HTR-8/SVneo (cell line): ENCODE measurements around the gene TSEN34.
A peak's percentile ranks its signal among the peaks of the same experiment; 100 is the strongest.
"Not testable (repeated sequence)": the region's sequence is repeated elsewhere in the genome, so short reads cannot be mapped to it uniquely, and the experiment has no call there.

Experiments
- DNase-seq: peaks from one replicate; pipeline ENCODE4 v3.0.0; 2011; ENCODE audit warnings: low spot score, mixed read lengths; ENCODE audit not compliant: insufficient read length
- FAIRE-seq: peaks from 2 replicates; lab custom pipeline; 2011; peaks lifted over from hg19 to GRCh38; lab: Jason Lieb, UNC

The TSEN34 gene

DNA sequence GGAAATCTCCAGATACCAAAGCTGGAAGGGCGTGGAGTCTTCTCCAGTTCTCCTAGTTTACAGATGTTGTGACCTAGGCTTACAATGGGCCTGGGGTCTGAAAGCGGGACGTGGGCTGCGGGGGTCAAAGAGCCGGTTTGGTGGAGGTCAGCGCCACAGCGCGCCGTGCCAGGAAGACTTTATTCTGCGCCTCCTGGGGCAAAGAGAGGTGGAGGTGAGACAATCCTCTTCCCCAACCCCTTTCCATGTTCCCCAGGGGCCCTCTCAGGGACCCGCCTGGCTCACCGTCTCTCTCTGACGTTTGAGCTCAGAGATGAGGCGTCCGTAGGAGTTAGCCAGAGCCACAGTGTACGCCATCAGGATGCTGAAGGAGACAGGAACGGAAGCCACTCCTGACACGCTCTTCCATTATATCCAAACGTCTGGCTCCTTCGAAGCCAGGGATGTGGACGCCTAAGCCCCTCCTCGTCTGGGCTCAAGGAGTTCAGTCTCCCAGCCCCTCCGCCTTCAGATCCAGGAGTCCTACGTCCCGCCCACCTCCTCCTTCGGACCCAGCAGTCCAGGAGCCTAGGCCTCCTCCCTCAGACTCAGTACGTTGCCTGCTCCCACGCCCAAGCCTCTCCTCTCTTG lies 30.8 kb upstream of the TSEN34 start:
- DNase-seq (no peak), FAIRE-seq (no peak)

DNA sequence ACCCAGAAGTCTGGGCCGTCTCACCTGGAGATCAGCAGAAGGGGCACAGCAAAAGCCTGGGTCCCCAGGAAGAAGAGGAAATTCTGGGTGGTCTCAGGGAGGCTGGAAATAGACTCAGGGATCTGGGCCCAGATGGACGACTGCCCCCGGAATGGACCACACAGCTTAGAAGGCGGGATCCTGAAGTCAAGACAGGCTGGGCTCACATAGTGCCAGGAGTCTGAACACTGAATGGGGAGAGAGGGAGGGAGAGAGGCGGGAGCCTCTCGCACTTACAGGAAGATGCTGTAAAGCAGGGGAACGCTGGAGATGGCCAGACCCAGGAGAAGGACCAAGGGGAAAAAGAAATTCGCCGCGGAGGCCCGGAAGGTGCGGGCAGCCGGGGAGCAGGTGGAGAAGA lies 30.3 kb upstream of the TSEN34 start:
- no peak for FAIRE-seq
- no peak for DNase-seq

DNA sequence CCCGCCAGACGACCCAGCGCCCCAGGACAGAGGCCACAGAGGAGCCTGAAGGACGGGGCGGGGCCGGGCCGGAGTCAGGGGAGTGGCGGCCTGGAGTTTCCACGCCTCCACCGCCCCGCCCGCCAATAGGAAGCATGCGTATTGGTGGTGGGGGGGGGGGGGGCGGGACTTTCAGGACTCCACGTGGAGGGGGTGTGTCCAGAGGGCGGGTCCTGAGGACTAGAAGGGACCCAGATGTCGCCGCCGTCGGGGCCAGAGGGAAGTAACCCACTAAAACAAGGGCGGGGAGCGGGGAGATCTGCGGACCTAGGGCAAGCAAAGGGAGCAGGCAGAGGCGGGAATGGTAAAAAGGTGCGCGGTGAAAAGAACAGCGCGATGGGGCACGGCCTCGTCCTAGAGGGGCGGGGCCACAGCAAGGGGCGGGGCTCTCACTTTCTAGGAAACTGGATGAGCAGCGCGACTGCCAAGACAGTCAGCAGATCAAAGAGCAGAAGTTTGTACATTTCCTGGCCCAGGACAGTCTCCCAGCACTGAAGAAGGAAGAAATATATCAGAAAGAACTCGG lies 28.8 kb upstream of the TSEN34 start:
- DNase-seq (no peak), FAIRE-seq (no peak)

DNA sequence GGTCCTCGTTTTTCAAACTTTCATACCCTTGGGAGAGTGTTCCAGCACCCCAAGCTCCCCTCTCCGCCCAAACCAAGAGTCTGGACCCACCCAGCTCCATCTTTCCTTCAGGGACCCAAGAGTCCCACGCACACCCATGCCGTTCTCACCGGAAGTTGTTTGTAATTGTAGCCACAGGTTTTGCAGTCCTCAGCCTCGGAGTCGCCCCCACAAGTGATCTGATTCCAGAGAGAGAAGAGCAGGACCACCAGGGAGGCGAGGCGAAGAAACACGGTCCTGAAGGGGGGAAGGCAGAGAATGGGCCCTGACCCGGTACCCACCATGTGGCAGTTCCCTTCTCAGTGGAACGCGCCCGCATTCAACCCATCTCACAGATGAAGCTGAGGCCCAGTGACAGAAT lies 28.2 kb upstream of the TSEN34 start:
- DNase-seq = no peak
- no peak for FAIRE-seq

DNA sequence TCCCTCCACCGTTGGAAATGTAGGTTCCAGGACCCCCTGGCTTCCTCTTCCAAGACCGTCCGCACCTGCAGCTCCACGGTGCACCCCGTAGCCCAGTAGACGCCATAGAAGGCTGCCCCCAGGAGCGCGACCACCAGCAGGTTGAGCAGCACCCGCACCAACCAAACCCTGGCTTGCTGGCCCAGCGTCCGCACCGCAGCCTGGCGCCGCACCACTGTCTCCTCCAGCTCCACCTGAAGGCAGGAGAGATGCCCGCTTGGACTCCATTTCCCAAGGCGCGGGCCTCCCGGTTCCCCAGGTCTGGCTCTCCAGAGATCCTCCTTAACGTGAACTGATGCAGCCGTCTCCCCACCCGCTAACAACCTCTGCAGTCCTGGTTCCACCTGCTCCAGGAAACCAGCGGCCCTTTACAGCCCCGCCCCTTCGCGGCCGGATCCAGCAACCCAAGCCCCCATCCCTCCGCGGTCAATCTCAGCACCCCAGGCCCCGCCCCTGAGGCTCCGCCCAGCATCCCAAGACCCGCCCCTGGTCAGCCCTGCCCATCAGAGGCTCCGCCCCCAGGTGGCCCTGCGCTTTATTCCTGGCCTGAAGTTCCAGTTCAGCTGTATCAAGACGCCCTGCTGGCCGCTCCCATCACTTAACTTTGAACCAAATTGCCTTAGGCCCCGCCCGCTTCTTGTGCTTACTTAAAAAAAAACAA lies 26.6 kb upstream of the TSEN34 start:
- FAIRE-seq = no peak
- no peak for DNase-seq

DNA sequence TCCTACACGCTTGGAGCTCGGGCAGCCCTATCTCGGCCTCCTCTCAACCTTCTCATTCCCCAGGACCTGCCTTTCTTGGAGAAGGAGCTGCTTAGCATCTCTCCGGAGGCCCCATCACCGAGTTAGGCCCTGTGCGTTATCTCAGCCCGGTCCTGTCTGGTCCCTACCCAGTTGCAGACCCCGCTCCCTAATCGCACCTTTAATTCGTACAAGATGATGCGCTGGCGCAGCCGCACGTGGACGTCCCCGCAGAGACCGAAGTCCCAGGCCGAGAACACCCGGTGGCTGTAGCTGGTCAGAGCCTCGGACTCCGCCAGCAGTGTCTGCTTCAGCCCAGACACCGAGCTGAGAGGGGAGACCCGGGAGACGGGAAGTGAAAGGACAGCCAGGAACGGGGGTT lies 25.9 kb upstream of the TSEN34 start:
- peak; percentile 36 for FAIRE-seq
- DNase-seq = no peak

DNA sequence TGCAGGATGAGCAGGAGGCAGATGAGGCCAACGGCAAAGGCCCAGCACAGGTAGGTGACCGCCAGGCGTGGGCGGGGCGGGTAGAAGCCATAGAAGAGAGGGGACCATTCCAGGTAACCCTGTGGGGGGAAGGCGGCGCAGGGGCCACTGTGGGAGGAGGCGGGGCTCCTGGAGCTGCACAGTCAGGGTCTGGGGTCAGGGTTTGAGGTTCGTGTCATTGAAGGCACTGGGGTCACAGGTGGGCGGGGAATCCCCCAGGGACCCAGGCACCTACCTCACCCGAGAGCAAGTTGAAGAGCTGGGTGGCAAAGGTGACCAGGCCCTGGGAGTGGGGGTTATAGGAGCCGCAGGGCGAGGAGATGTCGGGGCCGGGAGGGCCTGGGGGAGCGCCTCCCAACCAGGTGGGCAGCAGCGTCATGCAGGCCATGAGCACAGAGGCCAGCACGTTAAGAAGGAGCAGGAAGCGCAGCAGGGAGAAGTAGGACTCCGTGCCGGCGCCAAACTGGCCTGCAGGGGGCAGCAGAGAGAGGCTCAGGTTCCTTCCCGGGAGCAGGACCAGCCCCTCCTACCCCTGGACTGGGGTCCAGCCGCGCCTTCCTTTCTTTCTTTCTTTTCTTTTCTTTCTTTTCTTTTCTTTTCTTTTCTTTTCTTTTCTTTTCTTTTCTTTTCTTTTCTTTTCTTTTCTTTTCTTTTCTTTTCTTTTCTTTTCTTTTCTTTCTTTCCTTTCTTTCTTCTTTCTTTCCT lies 22.8 kb upstream of the TSEN34 start:
- DNase-seq (peak; percentile 91), FAIRE-seq (peak; percentile 9)

DNA sequence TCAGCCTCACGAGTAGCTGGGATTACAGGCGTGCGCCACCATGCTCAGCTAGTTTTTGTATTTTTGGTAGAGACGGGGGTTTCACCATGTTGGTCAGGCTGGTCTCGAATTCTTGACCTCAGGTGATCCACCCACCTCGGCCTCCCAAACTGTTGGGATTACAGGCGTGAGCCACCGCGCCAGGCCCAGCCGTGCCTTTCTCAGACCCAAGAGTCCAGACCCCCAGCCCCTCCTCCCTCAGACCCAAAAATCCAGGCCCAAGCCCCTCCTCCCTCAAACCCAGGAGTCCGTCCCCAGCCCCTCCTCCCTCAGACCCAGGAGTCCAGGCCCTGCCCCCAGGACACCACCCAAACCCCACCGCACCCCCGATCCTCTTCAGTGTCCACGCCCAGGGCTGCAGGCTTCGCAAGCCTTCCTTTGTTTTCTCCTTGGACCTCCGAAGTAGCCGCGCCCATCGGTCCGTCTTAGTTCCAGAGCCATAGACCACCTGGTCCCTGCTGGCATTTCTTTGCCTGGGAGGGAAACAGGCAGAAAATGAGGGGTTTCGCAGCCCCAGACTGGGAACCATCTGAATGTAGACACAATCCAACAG lies 21.9 kb upstream of the TSEN34 start:
- DNase-seq = no peak
- FAIRE-seq = no peak

DNA sequence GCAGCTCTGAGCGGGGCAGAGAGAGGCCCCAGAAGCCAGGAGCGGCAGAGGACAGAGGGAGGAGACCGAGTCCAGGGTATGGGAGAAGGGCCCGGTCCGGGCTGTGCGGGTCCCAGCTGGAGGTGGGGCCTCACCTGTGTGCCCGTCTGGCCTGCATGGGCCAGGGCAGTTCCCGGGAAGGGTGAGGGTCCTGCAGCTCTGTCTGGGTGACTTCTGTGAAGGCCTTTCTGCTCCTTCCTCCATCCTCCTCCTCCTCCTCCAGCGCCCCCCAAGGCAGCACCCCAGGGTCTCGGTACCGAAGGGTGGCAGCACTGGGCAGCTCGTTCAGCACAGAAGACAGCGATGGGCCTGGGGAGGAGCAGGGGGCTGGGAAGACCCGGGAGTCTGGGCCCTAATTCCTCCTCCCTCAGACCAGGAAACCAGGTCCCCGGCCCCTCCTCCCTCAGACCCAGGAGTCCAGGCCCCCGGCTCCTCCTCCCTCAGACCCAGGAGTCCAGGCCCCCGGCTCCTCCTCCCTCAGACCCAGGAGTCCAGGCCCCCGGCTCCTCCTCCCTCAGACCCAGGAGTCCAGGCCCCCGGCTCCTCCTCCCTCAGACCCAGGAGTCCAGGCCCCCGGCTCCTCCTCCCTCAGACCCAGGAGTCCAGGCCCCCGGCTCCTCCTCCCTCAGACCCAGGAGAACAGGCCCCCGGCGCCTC lies 19.2 kb upstream of the TSEN34 start:
- not testable (repeated sequence) for FAIRE-seq, DNase-seq

DNA sequence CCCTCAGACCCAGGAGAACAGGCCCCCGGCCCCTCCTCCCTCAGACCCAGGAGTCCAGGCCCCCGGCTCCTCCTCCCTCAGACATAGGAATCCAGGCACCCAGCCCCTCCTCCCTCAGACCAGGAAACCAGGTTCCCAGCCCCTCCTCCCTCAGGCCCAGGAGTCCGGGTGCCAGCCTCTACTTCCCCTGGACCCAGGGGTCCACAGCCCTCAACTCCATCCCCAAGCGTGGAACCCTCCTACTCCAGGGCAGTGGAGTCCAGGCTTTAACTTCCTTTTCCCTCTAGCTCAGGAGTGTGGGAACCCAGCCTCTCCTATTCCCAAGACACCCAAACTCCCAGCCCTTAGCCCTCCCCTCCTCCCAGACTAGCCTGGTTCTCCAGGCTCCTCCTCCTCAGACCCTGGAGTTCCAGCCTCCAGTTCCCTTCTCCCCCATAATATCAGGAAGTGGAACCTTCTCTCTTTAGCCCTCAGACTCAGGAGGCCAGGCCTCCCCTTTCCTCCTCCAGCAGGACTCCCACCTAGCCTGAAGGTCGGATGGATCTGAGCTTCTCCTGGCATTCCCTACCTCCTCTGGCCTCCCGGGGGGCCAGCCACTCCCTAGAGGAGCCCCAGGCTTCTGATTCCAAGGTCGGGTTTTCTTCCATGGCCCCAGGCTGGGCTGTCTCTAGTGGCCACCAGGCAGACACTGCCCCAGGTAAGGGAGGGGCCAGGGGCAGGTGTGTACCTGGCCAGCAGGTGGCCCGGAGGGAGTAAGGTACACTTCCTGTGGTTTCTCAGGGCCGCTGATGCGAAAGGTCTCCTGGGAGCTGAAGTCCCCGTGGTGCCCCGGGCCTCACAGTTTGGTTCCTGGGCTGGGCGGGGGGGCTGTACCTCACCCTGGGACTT lies 18.4 kb upstream of the TSEN34 start, which contains the start of gene TMC4:
Gene TMC4, minus strand, starts transcription at position 690 of the 888 bp plus-strand sequence. Its CDS starts 43 bp downstream, at position 647.
- DNase-seq = no peak
- no peak for FAIRE-seq

DNA sequence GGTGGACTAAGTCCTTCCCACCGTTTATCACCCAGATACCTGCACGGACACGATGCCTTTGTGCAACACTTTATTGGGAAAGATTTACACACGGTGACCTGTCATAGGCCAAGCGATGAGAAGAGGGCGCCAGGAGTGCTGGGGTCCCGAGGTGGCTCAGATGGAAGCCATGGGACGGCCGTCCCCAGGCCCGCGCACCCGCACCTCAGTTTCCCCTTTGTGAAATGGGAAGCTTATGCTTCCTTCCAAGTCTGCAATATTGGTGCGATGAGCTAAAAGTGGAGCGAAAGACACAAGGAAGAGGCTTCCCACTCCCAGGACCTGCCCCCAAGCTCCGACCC lies 17.8 kb upstream of the TSEN34 start:
- no peak for FAIRE-seq
- no peak for DNase-seq

DNA sequence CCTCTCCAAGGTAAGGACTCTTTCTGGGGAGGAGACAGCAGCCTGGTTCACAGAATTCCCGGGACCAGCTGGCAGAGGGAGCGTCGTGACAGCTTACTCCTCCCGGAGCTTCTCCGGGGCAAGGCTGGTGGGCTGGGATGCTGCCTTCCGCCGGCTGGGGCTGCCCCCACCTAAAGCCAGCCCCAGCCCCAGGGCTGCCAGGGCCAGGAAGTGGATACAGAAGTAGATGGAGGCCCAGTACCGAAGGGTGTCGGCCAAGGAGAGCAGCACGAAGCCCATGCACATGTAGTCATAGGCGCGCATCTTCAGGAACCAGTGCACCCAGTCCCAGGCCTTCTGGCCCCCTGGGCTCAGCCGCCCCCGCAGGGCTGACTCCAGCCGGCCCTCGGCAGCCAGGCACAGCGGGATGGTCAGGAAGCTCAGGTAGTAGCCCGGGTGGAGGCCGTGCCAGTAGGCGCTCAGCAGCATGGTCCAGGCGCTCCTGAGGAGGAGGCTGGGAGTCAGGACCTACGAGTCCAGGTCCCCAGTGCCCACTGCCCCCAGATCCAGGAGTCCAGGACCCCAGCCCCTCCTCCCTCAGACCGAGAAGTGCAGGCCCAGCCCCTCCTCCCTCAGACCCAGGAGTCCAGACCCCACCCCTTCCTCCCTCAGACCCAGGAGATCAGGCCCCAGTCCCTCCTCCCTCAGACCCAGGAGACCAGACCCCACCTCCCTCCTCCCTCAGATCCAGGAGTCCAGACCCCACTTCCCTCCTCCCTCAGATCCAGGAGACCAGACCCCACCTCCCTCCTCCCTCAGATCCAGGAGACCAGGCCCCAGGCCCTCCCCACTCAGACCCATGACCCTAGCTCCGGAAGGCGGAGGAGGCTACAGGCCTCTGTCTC lies 16.9 kb upstream of the TSEN34 start:
- DNase-seq (no peak), FAIRE-seq (no peak)

DNA sequence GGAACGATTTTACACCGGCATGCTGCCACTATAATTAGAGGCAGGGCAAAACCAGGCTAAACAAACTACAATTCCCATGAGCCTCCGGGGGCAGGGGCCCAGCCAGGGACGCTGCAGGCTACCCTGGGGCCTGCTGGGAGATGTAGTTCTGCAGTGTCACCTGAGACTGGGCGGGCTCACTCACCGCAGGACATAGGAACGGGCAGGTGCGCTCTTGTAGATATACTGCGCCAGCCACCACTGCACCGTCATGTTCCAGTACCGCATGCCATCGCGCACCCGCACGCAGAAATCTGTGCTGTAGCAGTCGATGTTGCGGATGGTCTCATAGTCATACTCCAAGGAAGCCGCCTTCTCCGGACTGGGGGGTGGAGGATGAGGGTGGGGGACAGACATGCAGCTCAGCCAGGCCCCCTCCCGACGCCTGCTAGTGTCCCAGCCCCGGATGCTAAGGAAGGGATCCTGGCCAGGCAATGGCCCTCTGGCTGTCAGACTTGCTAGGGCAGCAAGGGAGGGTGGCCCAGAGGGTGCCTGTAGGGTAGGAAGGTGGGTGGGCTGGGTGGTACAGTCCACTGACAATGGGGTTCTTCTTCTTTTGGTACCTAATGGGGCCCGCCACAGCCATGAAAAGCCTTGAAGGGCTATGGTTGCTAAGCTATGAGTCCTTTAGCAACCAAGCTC lies 12.4 kb upstream of the TSEN34 start:
- FAIRE-seq = no peak
- no peak for DNase-seq

DNA sequence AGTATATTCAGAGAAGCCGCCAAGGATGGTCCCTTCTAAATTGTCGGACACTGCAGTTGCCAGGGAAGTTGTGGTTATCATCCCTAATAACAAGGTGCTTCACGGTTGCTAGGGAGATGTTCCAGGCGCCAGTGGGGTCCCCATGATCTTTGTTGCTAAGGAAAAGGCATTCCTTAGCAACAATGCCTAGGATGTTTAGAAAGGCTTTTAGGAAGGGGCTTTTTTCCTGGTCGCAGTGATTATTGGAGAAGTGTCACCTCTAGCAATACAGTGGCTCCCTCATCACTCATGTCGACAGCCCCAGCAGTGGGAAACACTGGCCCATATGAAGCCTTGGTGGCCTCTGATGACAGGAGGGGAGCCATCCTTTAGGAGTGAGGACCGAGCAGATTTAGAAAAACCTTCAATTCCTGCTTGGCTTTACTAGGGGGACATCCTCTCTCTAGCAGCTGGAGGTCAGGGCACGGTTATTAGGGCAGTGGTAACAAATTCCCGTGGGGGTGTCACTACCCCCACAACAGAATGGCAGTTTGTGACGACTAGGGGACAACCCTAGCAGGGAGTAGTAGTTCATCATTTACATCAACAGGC lies 11.8 kb upstream of the TSEN34 start:
- DNase-seq (no peak), FAIRE-seq (no peak)

DNA sequence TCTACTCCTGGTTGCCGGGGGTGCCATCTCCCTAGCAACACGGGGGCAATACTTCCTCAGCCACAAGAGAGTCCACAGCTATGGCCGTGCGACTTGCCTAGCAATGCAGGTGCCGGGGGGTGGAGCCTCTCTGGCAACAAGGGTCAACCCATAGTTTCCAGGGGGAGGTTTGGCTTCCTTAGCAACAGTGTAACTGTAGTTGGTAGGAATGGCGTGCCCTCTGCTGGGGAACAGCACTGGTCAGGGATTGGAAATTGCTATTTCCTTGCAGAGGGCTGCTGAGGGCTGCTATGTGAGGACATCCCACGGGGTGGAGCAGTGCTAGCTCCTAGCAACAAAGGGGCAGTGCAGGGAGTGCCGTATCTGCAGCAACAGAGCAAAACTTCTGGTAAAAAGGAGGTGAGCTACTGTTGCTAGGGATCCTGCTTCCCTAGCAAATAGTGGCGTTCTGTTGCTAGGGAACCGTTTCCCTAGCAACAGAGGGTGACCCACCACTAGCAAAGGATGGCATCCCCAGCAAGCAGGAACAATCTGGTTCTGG lies 11.1 kb upstream of the TSEN34 start:
- no peak for DNase-seq
- peak; percentile 20 for FAIRE-seq

DNA sequence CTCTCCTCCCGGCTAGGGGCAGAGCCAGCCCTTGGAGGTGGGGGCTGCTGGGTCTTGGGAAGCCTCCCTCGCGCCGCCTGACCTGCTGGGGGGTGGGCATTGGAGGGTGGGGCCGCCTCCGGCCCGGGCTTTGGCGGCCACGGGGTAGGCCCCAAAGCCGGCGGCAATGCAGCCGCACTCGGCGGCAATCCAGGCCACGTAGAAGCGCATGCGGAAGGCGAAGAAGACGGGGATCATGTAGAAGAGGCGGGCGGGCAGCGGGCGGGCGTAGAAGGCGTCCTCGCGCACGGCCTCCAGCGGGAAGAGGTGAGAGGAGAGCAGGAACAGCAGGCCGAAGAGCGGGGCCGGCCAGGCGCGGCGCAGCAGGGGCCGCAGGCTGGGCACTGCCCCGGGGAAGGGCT lies 10.4 kb upstream of the TSEN34 start:
- DNase-seq = no peak
- no peak for FAIRE-seq

DNA sequence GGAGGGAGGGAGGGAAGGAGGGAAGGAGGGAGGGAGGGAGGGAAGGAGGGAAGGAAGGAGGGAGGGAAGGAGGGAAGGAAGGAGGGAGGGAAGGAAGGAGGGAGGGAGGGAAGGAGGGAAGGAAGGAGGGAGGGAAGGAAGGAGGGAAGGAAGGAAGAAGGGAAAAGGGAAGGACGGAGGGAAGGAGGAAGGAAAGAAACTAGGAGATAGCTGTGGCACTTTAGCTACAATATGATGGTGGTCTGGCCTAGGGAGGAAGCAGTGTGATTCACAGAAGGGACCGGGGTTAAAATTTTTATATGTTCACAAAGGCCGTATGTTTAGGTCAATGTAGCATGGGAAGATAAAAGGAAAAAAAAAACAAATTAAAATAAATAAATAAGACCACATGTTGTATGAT lies 9.2 kb upstream of the TSEN34 start:
- DNase-seq, FAIRE-seq: not testable (repeated sequence)
